Fibroblast of lung (primary cell): Measurements from ENCODE around the gene VPS4B.

Experiments
- EZH2 ChIP-seq: IDR thresholded peaks from 2 replicates; pipeline ENCODE4 v1.5.1; 2012; ENCODE audit warnings: low read length, control low read depth, mild to moderate bottlenecking; ENCODE audit errors: missing control alignments
- TF ChIP-seq, protein P1 (sequence below), 2 donors: IDR thresholded peaks in 1 of 2; conservative IDR thresholded peaks in 1 of 2; 1 replicate in 1 of 2; 2 replicates in 1 of 2; pipeline ENCODE4 v1.5.1; 2011 to 2012; ENCODE audit warnings: low read length in 2 of 2, control low read depth in 1 of 2, inconsistent platforms in 1 of 2, low read depth in 1 of 2, mild to moderate bottlenecking in 1 of 2

DNA sequence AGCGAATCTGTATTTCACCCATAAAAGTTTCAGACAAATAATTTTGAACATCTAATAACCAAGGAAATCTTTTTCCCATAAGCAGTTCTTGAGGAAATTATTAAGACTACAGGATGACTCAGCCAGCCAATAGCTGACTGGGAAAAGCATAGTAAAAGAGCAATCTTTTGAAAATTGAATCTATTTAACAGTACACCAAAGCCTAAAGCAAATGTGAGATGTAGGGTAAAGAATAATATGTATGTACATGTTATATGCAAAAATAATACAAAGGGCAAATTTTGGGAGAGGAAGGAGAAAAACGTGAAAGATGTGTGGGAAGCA is 42.7 kb downstream of the VPS4B start:
- TF ChIP-seq, protein P1, sequence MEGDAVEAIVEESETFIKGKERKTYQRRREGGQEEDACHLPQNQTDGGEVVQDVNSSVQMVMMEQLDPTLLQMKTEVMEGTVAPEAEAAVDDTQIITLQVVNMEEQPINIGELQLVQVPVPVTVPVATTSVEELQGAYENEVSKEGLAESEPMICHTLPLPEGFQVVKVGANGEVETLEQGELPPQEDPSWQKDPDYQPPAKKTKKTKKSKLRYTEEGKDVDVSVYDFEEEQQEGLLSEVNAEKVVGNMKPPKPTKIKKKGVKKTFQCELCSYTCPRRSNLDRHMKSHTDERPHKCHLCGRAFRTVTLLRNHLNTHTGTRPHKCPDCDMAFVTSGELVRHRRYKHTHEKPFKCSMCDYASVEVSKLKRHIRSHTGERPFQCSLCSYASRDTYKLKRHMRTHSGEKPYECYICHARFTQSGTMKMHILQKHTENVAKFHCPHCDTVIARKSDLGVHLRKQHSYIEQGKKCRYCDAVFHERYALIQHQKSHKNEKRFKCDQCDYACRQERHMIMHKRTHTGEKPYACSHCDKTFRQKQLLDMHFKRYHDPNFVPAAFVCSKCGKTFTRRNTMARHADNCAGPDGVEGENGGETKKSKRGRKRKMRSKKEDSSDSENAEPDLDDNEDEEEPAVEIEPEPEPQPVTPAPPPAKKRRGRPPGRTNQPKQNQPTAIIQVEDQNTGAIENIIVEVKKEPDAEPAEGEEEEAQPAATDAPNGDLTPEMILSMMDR (conservative IDR thresholded peaks at IDR 0.05 in 1 of 2, IDR thresholded peaks at IDR 0.05 in 1 of 2; ENCODE audit: low read depth in 1 of 2, low read length in 2 of 2), result no peak
- no peak for TF ChIP-seq EZH2
